AML-193 (cell line): Measurements from ENCODE around the gene PAQR7.
A peak's percentile ranks its signal among the peaks of the same experiment; 100 is the strongest.

Experiments used
- DNase-seq, 2 experiments: peaks; one replicate each; lab custom pipeline; 2025; lab: John Stamatoyannopoulos, UW

The PAQR7 gene, protein sequence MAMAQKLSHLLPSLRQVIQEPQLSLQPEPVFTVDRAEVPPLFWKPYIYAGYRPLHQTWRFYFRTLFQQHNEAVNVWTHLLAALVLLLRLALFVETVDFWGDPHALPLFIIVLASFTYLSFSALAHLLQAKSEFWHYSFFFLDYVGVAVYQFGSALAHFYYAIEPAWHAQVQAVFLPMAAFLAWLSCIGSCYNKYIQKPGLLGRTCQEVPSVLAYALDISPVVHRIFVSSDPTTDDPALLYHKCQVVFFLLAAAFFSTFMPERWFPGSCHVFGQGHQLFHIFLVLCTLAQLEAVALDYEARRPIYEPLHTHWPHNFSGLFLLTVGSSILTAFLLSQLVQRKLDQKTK

DNA sequence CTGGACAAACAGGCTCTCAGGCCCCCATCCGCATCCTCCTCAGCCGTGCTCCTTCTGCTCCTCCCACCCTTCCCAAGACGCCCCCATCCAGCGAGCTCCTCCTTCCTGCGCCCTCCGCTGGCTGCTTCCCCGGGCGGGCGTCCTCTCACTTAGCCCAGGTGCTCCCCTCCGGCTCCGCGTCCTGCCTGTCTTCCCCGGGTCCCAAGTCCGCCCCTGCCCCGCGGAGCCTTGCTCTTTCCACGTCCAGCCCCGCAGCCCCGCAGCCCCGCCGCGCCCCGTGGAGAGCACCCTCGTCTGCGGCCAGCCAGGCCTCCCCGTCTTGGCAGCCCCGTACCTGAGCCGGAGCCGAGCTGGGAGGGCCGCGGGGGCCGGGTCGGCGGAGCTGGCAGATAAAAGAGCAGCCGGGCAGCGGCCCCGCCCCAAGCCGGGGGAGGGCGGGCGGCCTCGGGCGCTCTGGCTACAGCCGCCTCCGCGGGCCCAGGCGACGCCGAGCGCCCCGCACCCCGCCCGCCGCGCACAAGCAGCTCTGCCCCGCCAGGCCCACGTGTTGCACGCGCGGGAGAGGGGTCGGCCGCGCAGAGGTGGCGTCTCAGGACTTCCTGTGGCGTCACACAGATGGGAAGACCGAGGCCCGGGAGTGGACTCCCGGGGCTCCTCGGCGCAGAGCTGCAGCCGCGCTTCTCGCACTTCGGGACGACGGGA lies at the start of gene PAQR7:
TSS of gene PAQR7 (minus strand) at position 555 of the 702 bp plus-strand sequence. CDS start 11,869 bp downstream, outside the sequence.
- peak in 1 of 2 experiments; percentile 7 for DNase-seq

DNA sequence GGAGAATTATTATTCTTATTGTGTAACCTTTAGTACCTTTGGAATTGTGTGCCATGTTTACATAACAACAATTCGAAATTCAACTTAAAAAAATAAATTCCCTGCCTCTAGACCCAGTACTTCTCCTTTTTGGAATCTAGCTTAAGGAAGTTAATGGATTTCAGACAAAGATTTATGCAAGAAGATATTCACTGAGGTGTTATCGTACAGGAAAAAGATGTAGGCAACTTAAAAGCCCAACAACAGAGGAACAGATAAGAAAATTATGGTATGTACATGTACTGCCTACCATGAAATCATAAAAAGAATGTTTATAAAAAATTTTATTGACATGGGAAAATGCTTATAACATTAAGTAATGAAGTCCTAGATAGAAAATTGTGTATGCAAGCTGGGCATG lies 48.9 kb upstream of the PAQR7 start:
- peak in 1 of 2 experiments; percentile 31 for DNase-seq

DNA sequence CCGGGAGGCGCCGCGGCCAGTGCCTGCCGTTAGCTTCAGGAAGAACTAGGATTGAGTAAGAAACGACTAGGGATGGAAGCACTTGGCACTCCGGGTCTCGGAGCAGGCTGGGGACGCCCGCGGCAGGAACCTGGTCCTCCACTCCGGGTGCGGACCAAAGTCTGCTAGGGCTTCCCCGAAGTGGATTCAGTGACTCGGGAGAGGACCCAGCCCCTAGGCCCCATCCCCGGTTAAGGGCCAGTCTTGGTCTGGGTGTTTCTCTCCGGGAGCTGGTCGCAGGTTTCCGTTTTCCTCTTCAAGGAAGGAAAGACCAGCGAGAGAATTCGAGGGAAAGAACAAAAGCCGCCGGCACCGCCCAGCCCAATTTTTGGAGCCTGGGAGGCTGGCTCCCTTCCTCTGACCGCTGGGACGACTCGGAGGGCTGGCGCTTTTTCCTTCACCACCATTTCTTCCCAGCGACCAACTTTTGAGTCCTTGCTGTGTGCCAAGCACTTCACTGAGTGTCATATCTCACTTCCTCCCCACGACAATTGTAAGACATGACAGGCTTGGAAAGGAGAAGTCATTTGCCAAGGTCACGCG lies 47.6 kb upstream of the PAQR7 start:
- peak; percentile 44 to 58 for DNase-seq

DNA sequence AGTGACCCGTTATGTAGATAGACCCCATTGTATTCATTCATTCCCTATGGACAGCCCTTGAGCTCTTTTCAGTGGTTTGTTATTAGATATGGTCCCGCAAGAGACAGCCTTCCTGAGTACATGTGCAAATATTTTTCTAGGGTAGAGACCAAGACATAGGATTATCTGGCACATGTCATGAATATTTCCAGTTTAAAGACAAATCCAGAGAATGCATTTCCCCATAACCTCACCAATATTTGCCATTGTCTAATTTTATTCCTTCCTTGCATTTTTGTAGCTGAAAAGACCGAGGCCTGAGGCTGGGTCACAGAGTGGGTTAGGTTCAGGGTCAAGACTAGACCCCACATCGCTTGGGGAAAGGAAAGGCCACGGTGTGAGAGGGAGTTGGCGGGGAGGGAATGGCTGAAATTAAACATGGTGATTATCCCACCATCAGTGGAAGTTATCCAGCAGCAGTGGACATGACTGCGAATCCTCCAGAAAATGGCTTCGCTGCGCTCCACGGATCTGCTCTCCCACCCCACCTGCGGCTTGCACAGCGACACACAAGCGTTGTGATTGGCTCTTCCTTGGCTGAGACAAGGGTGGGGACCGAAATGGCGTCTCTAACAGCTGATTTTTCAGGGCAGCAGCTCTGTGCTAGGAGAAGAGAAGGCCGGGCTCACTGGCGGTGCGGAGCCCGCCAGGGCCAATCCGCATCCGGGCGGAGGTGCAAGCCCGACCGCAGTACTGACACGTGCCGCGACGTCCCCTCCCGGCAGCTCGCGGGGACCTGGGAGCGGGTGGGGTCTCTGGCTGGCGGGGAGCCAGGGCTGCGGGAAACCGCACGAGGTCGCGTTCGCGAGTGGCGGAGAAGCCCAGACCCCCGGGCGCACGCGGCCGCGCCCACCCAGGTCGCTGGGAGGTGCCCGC lies 46.8 kb upstream of the PAQR7 start:
- peak; percentile 56 to 57 for DNase-seq

DNA sequence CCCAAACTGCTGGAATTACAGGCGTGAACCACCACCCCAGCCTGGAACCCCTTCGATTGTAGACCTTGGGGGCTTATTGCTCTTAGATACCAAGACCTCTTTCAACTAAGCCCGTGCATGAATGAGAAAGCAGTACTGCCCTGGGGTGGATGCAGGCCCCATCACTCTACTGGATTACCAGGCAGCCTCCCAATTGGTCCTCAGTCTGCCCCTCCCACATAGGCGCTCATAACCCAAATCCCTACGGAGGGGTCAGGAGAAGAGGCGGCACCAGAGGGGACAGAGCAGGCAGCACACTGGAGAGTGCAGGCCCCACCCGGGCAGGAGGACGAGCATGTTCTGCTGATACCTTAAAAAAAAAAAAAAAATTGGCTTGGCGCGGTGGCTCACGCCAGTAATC lies 43.1 kb upstream of the PAQR7 start:
- no peak for DNase-seq

DNA sequence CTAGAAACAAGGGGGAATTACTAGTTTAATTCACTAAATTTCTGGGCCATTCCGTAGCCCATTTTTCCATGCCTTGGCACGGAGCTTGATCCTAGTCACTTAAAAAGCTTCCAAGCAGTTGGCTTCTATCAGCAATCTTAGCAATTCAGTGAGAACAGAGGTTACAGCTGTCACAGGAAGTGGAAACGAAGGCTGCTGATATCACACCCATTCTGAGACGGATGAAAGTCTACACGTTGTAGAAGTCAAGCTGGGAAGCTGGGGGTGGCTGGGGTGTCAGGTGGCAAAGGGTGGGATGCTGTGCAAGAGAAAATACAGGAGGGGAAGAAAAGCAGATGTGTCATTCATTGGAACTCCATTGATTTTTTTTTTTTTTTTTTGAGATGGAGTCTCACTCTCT lies 42.5 kb upstream of the PAQR7 start:
- no peak for DNase-seq

DNA sequence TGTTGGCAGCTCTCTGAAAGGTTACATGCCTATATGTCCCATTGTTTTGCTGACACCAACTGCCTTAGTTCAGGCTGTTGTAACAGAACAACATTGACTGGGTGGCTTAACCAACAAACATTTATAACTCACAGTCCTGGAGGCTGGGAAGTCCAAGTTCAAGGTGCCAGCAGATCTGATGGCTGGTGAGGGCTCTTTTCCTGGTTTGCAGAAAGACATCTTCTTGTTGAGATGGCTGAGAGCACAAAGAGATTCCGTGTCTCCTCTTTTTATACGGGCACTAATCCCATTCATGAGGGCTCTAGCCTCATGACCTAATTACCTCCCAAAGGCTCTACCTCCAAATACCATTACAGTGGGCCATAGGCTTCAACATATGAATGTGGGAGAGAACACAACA lies 41.0 kb upstream of the PAQR7 start:
- no peak for DNase-seq

DNA sequence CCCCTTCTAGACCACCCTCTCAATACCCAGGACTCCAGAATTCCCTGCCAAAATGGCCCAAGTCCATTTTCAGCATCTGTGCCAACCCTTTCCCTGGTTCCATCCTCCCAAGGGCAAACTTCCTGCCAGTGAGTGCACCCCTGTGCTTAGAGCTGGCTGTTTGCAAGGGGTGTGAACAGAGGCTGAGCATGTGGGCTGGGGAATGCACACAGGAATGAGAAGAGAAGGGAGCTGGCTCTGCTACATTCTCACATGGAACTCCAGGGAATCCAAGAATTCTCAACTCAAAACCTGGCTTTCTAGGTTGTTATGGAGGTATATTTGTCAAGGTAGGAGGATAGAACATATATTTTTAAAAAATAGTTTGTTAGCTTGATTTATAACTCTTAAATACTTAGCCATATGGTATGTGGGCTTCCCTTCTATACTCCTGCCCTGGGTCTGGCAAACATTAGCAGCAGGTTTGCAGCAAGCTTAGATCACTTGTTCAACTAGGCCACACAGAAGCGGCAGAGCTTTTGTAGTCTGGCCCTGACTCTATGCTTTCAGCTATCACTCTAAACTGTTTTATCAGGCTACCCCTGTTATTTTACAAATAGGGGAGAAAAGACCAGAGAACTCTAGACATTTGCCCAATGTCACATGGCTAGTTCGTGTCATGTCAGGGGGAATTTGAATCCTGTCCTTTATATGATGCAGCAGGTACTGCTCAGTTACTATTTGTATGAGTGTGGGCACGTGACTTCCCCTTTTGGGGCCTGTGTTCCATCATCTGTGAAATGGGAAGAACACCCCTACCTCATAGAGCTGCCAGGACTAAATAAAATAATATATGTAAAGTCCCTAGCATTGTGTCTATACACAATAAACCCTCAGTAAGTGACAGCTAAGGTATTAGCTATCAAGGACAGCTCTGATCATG lies 38.8 kb upstream of the PAQR7 start:
- no peak for DNase-seq

DNA sequence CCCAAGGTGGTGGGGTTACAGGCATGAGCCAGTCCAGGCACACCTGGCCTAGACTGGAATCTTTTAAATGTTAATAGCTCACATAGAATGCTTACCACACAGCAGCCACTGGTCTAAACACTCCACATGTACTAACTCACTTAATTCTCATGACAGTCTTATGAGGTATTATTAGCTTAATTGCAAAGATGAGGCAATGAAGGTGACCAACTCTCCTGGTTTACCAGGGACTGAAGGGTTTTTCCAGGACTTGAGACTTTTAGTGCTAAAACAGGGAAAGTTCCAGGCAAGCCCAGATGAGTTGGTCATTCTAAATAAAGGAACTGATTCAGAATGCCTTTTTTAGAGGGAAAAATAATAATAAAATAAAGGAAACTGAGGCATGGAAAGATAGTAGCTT lies 37.7 kb upstream of the PAQR7 start:
- no peak for DNase-seq

DNA sequence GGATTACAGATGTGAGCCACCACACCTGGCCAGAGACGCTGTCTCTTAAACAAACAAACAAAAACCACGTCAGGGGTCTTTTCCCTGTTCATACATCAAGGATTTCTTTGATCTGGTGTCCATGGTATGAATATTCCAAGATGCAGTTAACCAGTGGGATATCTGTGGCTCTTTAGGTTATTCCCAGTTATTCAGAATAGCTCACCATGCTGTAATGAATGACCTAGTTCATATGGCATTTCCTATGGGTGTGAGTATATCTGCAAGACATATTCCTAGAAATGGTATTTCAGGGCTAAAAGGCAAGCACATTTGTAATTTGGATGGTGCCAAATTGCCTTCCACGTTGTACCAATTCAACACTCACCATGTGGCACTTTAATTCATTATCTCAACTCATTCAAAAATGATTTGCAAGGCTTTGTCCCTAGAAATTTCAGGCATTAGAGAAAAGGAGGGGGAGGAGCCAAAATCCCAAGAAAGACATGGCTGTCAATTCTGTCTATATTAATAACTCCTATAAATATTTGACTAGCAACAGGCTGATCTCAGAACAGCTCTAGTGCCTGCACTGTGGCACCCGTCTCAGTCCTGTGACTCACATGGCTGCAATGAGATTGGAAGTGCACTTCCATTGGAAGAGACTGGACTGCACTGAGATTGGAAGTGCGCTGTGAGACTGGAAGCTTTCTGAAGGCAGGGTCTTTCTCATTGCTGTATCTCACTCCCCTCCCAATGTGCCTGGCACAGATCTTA lies 36.7 kb upstream of the PAQR7 start:
- DNase-seq: no peak

DNA sequence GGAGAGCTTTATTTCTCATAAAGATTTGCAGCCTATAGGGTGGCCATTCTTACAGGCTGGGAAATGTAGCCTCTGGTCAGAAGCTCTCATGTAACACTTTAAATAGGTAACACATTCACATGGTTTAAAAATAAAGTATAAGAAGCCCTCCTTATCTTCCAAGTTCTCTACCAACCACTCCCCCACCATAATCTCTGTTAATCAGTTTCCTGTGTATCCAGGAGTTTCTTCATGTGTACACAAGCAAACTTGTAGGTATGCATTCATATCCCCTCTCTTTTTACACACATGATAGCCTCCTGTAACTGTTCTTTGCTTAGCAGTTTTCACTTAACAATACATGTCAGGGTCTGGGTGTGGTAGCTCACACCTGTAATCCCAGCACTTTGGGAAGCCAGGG lies 35.7 kb upstream of the PAQR7 start:
- DNase-seq: no peak

DNA sequence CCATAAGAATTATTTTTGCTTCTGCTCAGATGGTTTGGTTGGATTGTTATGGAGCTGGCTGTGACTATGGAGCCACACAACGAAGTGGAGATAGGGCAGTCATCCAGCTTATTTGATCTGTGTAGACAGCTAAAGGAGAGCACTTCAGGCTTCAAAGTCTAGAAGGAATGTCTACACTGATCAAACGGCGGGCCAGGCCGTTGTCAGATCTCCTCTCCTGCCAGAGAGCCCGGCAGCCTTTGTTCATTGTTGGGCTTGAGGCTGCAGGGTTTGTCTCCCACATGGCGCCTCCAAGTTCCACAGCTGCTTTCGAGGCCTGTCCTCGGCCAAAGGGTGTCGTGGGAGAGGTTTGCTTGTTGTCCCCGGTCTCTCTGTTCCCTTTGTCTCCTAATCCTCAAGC lies 33.5 kb upstream of the PAQR7 start:
- DNase-seq: no peak

DNA sequence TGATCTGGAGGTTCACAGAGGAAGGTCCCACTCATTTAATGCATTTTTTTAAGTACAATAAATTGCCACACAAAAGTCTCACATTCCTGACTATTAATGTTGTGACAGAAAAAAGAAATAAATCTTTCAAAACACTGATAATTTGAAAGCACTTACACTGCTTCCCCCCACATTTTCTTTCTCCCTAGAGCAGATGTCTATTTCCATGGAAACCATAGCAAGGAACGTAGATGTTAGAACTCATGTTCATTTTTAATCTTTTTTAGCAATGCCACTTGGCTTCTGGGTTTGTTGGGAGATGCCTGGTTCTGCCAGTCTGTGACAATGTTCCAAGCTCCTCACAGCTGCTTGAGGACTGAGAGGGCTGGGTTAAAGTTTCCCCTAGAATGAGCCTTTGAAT lies 32.7 kb upstream of the PAQR7 start:
- DNase-seq: no peak

DNA sequence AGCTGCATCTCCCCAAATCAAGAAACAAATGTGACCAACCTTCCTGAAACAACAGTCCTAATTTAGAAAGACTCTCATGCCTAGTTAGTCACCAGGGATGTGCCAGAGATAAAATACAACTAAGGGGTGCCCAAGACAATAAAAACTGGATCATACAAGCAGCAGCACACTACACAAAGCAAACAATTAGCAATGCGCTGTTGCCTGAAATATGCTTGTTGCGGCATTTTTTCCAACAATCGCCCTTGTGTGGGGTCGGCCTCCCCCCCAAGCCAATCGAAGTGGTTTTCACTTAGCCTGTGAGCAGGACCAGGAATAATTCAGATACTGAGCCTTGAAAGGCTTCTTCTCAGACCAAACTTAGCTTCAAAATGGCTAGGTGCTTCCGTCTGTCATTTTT lies 32.1 kb upstream of the PAQR7 start:
- no peak for DNase-seq

DNA sequence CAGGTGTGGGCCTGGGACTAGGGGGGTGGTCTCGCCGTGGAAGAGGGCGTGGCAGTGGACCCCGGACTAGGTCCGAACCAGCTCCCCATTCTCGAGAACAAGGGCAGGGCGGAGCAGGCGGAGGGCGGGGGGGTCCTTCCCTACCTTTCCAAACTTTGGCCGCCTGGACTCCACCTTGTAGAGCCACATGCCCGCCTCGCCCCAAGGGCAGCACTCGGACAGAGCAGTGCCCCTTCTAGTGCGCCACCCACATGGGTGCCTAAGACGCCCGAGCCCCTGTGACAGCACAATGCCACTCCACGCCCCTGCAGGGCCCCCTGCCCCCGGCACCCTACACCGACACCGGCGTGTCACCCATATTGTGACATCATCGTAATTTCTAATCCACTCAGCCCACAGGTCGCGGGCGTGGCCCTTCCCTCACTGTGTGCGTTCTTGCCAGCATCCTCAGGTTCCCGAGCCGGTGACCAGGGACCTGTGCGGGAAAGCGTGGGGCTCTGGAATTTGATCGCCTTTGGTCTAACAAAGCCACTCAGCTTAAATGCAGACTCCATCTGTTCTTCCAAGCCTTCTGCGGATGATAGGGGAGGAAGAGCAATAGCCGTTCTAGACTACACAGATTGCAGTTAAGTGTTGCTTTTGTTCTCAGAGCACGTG lies 31.3 kb upstream of the PAQR7 start:
- no peak for DNase-seq

DNA sequence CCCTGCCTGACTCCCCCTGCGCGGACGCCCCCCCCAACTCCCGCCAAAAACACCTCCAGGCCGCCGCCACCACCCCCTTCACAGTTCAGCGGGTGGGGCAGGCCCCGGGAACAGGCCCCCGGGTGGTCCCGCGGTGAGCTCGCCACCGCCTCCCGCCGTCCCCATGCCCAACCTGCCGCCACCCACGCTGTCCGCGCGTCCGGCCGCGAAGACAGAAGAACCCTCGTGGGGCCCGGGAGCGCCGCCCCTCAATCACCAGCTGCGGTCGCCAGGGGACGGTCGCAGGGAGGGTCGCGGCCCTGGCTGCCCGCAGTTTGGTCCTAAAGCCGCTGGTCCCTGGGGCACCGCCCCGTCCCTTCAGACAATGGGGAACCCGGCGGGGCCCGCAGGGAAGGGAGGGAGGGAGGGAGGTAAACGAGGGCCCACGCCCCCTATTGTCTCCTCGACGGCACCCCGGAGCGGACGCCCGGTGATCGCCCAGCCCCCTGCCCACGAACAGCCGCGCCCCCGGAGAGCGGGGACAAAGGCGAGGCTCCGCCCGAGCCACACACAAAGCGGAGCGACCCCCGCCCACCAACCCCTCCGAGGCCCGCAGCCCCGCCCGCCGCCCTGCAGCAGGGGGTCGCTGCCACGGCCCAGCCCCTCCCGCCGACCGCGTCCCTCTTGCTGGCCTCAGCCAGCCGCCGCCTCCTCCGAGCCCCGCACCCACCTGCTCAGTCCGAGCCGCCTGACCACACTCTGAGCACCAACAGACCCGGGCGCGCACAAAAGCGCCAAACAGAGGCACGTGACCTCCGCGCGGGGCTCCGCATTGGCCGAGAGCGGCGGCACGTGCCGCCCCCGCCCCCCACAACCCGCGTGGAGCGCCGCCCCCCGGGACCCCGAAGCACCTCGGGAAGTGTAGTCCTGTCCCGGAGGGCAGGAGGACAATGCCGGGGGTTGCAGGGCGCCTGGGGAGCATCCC lies 30.5 kb upstream of the PAQR7 start, which contains the start of gene STMN1:
TSS of gene STMN1 (minus strand) at position 740 of the 964 bp plus-strand sequence. CDS start 1,743 bp downstream, outside the sequence.
- DNase-seq: peak; percentile 81 to 85

DNA sequence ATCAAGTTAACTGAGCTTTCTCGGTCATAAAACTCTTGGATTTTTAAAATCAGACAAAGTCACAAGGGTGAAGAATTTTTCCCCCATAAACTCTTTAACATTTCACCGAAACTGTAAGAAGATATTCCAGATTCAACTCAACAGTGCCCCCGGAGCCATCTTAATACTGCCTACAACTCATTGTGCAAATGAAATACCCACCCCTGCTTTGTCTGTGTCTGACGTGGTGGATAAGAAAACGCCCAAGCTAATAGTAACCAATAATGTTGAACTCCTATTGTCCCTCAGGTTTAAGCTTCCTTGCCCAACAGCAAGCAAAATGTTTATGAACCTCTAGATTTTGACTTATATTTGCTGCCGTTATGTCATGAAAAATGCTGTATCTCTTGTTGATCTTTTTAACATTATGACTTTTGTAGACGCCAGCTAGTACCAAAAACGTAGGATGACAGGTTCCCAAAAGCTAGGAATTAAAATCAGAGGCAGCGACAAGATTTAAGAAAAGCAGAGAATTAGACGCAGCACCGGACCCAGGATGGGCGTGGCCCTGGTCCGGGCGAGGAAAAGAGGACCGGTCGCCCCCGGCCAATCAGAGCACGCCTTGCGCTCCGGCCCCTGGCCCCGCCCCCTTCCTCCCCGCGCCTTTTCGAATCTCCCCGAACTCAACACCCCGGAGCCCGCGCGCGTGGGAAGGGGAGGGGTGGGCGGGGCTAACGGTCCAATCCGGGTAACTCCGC lies 29.6 kb upstream of the PAQR7 start:
- peak; percentile 76 to 84 for DNase-seq

DNA sequence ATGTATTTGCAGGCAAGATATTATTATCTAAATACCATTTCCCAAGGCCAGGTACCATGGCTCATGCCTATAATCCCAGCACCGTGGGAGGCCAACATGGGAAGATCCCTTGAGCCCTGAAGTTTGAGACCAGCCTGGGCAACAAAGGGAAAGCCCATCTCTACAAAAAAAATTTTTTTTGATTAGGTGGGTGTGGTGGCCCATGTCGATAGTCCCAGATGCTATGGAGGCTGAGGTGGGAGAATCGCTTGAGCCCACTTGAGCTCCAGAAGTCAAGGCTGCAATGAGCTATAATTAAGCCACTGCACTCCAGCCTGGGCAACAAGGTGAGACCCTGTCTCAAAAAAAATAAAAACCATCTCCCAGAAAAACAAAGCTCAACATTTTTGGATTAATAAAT lies 28.5 kb upstream of the PAQR7 start:
- no peak for DNase-seq
